Loucy (cell line): ENCODE data around the gene TM4SF1.

Experiments
- H2AFZ ChIP-seq: fragments of 200-600 bp; sonication (generic); 2 replicates; pipeline ENCODE4 v1.6.0; 2016; ENCODE audit warnings: antibody characterized with exemption, mild to moderate bottlenecking, low read length, moderate library complexity
- H3F3A ChIP-seq: fragments of 200-600 bp; 2 replicates; pipeline ENCODE4 v1.6.0; 2016; ENCODE audit warnings: antibody characterized with exemption, low read depth, mild to moderate bottlenecking
- H3K27me3 ChIP-seq: fragments of 200-600 bp; sonication (generic); 2 replicates; pipeline ENCODE4 v1.6.1; 2014; ENCODE audit warnings: low read length, mild to moderate bottlenecking; ENCODE audit not compliant: insufficient read depth, poor library complexity, severe bottlenecking
- H3K36me3 ChIP-seq: fragments of 200-600 bp; sonication (generic); 2 replicates; pipeline ENCODE4 v1.6.1; 2016; ENCODE audit warnings: low read length; ENCODE audit not compliant: insufficient read depth
- H3K4me1 ChIP-seq: fragments of 200-600 bp; sonication (generic); 2 replicates; pipeline ENCODE4 v1.5.1; 2014; ENCODE audit warnings: low read length, mild to moderate bottlenecking; ENCODE audit not compliant: insufficient read depth, poor library complexity, severe bottlenecking
- H3K4me2 ChIP-seq: fragments of 200-600 bp; sonication (generic); 2 replicates; pipeline ENCODE4 v1.6.0; 2014; ENCODE audit warnings: antibody characterized with exemption, low read length, low read depth, mild to moderate bottlenecking; ENCODE audit not compliant: poor library complexity, severe bottlenecking
- H3K4me3 ChIP-seq: fragments of 200-600 bp; sonication (generic); 2 replicates; pipeline ENCODE4 v1.5.1; 2014; ENCODE audit warnings: low read length, mild to moderate bottlenecking, mixed read lengths; ENCODE audit not compliant: poor library complexity, severe bottlenecking
- H3K79me2 ChIP-seq: fragments of 200-600 bp; sonication (generic); 2 replicates; pipeline ENCODE4 v1.6.1; 2014; ENCODE audit warnings: low read length; ENCODE audit not compliant: insufficient read depth
- H3K9ac ChIP-seq: fragments of 200-600 bp; sonication (generic); 2 replicates; pipeline ENCODE4 v1.6.0; 2014; ENCODE audit warnings: mild to moderate bottlenecking, low read depth, low read length, moderate library complexity; ENCODE audit not compliant: poor library complexity, severe bottlenecking
- H3K9me2 ChIP-seq: fragments of 200-600 bp; sonication (generic); replicated peaks from 2 replicates; pipeline ENCODE4 v1.6.1; 2016; ENCODE audit warnings: low read depth, low read length, mixed read lengths
- H3K9me3 ChIP-seq: fragments of 200-600 bp; sonication (generic); 2 replicates; pipeline ENCODE4 v1.6.1; 2014; ENCODE audit warnings: mild to moderate bottlenecking, antibody characterized with exemption, low read length, low read depth; ENCODE audit not compliant: insufficient read depth
- H4K20me1 ChIP-seq: fragments of 200-600 bp; sonication (generic); 2 replicates; pipeline ENCODE4 v1.6.0; 2014; ENCODE audit warnings: antibody characterized with exemption, low read length, mild to moderate bottlenecking; ENCODE audit not compliant: insufficient read depth, poor library complexity, severe bottlenecking
- CTCF ChIP-seq: fragments of 200-600 bp; sonication (generic); conservative IDR thresholded peaks from 2 replicates; pipeline ENCODE4 v1.5.1; 2014; ENCODE audit warnings: mild to moderate bottlenecking, antibody characterized with exemption, low read length
- EZH2phosphoT487 ChIP-seq: fragments of 200-600 bp; IDR thresholded peaks from 2 replicates; pipeline ENCODE4 v1.6.1; 2018; ENCODE audit warnings: antibody characterized with exemption, mild to moderate bottlenecking, moderate library complexity, borderline replicate concordance

The TM4SF1 gene

DNA sequence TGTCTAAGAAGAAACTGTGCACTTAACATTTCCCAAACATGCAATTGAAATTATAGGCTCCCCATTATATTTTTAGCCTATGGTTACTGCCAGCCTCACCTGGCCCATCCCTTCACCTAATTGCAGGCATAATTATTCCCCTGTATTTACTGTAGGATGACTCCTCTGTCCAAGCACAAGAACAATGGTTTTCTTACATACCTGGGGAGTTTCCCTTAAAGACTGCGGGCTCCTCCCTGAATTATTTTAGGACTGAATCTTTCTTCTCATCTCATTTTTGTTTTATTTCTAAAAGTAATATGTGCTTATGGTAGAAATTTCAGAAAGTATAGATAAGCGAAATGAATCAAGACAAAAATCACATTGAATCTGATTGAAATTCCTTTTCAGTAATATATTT is 11.4 kb downstream of the TM4SF1 start:
- Histone ChIP-seq H3K9me3 (no peaks in the 10 kb centered on the region), H3K27me3 (no peaks in the 10 kb centered on the region), H3K36me3 (no peaks in the 10 kb centered on the region), H3F3A (no peaks in the 10 kb centered on the region), H3K4me1 (no peaks in the 10 kb centered on the region), H3K4me2 (no peak overlapping the region), H3K9me2 (no peaks in the 10 kb centered on the region), H3K9ac (no peak overlapping the region), H3K79me2 (no peaks in the 10 kb centered on the region), H2AFZ (no peak overlapping the region), H4K20me1 (no peaks in the 10 kb centered on the region), H3K4me3 (no peak overlapping the region)
- TF ChIP-seq CTCF: no peak
- no peak for TF ChIP-seq EZH2phosphoT487

DNA sequence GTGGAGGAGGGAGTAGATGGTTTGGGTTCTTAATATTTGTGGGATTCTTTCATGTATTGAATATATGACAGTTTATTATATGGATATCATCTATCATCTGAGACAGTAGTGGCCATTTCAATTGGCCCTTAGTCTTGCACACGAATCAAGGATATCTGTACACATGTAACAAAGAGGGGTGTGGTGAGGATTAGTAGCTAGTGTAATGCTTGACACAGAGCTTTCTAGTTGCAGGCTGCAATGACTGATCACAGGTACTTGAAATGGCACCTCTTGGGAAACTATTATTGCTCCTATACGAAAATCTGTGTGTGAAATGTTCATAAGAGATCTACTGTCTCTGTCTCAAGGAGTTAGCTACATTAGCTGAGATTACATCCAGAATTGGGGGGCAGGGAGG is 12.8 kb downstream of the TM4SF1 start:
- H3K79me2 ChIP-seq: no peaks in the 10 kb centered on the region
- no peaks in the 10 kb centered on the region for H3K9me2 ChIP-seq
- no peaks in the 10 kb centered on the region for H3F3A ChIP-seq
- TF ChIP-seq EZH2phosphoT487 (no peak), CTCF (no peak)
- H3K27me3 ChIP-seq: no peaks in the 10 kb centered on the region
- H3K9ac ChIP-seq: no peak overlapping the region
- H3K4me2 ChIP-seq: no peak overlapping the region
- H2AFZ ChIP-seq: no peak overlapping the region
- H3K4me1 ChIP-seq: no peaks in the 10 kb centered on the region
- H3K36me3 ChIP-seq: no peaks in the 10 kb centered on the region
- no peaks in the 10 kb centered on the region for H4K20me1 ChIP-seq
- H3K4me3 ChIP-seq: no peak overlapping the region
- no peaks in the 10 kb centered on the region for H3K9me3 ChIP-seq

- H3K9me2 ChIP-seq: no peaks in the 10 kb centered on the region
- H3K4me2 ChIP-seq: no peak overlapping the region
- H4K20me1 ChIP-seq: no peaks in the 10 kb centered on the region
- H3F3A ChIP-seq: no peaks in the 10 kb centered on the region
- H3K4me1 ChIP-seq: no peaks in the 10 kb centered on the region
- TF ChIP-seq CTCF: no peak
- TF ChIP-seq EZH2phosphoT487: no peak
- H3K79me2 ChIP-seq: no peaks in the 10 kb centered on the region
- no peak overlapping the region for H3K4me3 ChIP-seq
- no peak overlapping the region for H2AFZ ChIP-seq
- no peak overlapping the region for H3K9ac ChIP-seq
- H3K9me3 ChIP-seq: no peaks in the 10 kb centered on the region
- no peaks in the 10 kb centered on the region for H3K36me3 ChIP-seq
- H3K27me3 ChIP-seq: no peaks in the 10 kb centered on the region
Observed at GRCh38 chr3:149363053-149363452, 14.4 kb downstream of the TM4SF1 start.
